WTC11 (cell line): Measurements from ENCODE around the gene COL21A1.

Experiments
- CREB1 ChIP-seq: sonication (generic); formaldehyde crosslinking; IDR thresholded peaks from 2 replicates; pipeline ENCODE4 v1.8.0; 2023; ENCODE audit warnings: mild to moderate bottlenecking, missing genetic modification reagents
- FOXK1 ChIP-seq: sonication (generic); formaldehyde crosslinking; IDR thresholded peaks from 2 replicates; pipeline ENCODE4 v1.8.0; 2022; ENCODE audit warnings: mild to moderate bottlenecking, moderate library complexity, missing genetic modification reagents
- GRHL2 ChIP-seq: fragments of 250-450 bp; sonication (Bioruptor Pico); IDR thresholded peaks from 2 replicates; pipeline ENCODE4 v1.8.0; 2022; ENCODE audit warnings: mild to moderate bottlenecking, moderate library complexity; ENCODE audit not compliant: insufficient replicate concordance, severe bottlenecking
- KAT7 ChIP-seq: sonication (generic); formaldehyde crosslinking; IDR thresholded peaks from 2 replicates; pipeline ENCODE4 v1.8.1; 2023; ENCODE audit warnings: missing genetic modification reagents, mild to moderate bottlenecking, borderline replicate concordance
- SP1 ChIP-seq: sonication (generic); formaldehyde crosslinking; conservative IDR thresholded peaks from 2 replicates; pipeline ENCODE4 v1.8.1; 2022; ENCODE audit warnings: missing genetic modification reagents
- ZNF138 ChIP-seq: sonication (generic); formaldehyde crosslinking; conservative IDR thresholded peaks from 2 replicates; pipeline ENCODE4 v1.8.1; 2022; ENCODE audit warnings: mild to moderate bottlenecking, moderate library complexity, missing genetic modification reagents
- TF ChIP-seq, protein P1 (sequence below): fragments of 200-600 bp; IDR thresholded peaks from 2 replicates; pipeline ENCODE4 v1.8.0; 2022; ENCODE audit warnings: antibody characterized with exemption

GRCh38 chr6:56038764-56039163 is 208.6 kb downstream of the COL21A1 start:
- TF ChIP-seq, protein P1, sequence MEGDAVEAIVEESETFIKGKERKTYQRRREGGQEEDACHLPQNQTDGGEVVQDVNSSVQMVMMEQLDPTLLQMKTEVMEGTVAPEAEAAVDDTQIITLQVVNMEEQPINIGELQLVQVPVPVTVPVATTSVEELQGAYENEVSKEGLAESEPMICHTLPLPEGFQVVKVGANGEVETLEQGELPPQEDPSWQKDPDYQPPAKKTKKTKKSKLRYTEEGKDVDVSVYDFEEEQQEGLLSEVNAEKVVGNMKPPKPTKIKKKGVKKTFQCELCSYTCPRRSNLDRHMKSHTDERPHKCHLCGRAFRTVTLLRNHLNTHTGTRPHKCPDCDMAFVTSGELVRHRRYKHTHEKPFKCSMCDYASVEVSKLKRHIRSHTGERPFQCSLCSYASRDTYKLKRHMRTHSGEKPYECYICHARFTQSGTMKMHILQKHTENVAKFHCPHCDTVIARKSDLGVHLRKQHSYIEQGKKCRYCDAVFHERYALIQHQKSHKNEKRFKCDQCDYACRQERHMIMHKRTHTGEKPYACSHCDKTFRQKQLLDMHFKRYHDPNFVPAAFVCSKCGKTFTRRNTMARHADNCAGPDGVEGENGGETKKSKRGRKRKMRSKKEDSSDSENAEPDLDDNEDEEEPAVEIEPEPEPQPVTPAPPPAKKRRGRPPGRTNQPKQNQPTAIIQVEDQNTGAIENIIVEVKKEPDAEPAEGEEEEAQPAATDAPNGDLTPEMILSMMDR: no peak
- TF ChIP-seq SP1 (no peak), ZNF138 (CRISPR knock-in tag) (no peak), GRHL2 (CRISPR knock-in tag) (no peak), FOXK1 (no peak), CREB1 (CRISPR knock-in tag) (no peak), KAT7 (CRISPR knock-in tag) (no peak)
